ENCODE data around the gene UVRAG. TPM values are rescaled to one million over a fixed set of nuclear protein-coding genes. Genes with fewer than 3 reads are reported as not detected.

The UVRAG gene
- polyA plus RNA-seq, 1 donor (not counting 4 experiments of a cell fraction or from before 2014, with no cell fraction given) = 11.9 TPM

GRCh38 chr11:75945446-75945845 lies 130.4 kb downstream of the UVRAG start:
- Histone ChIP-seq H3K4me3 (ENCODE audit: control insufficient read depth in 2 of 3, extremely low read depth in 1 of 3, insufficient read depth in 2 of 3, low read depth in 1 of 3, low read length in 3 of 3) (no peak overlapping the region), H3K27ac (ENCODE audit: control insufficient read depth, insufficient read depth, low read length) (no peak overlapping the region), H3K36me3 (ENCODE audit: control insufficient read depth in 2 of 2, extremely low read depth in 1 of 2, insufficient read depth in 2 of 2, low read length in 2 of 2) (no peaks in the 10 kb centered on the region), H3K9me1 (ENCODE audit: control insufficient read depth, extremely low read depth, insufficient read depth, low read length) (no peaks in the 10 kb centered on the region), H3K9ac (ENCODE audit: control insufficient read depth, extremely low read depth, insufficient read depth, low read length) (no peak overlapping the region), H4K20me1 (ENCODE audit: control insufficient read depth, extremely low read depth, insufficient read depth, low read length) (no peaks in the 10 kb centered on the region), H2AFZ (ENCODE audit: control insufficient read depth, low read length) (no peak overlapping the region), H3K79me2 (ENCODE audit: control insufficient read depth, insufficient read depth, low read length) (no peaks in the 10 kb centered on the region), H3K27me3 (ENCODE audit: control insufficient read depth, extremely low read depth, insufficient read depth, low read length) (no peaks in the 10 kb centered on the region), H3K9me3 (ENCODE audit: control insufficient read depth, low read depth, low read length) (no peaks in the 10 kb centered on the region), H3K4me1 (ENCODE audit: control insufficient read depth, extremely low read depth, insufficient read depth, low read length) (peaks cover 6% of the 10 kb centered on the region), H3K4me2 (ENCODE audit: control insufficient read depth, extremely low read depth, insufficient read depth, low read depth, low read length) (no peak overlapping the region)
- no peak for TF ChIP-seq CTCF (optimal IDR thresholded peaks at IDR 0.05 in 1 of 3, IDR thresholded peaks at IDR 0.05 in 1 of 3, conservative IDR thresholded peaks at IDR 0.05 in 1 of 3; ENCODE audit: extremely low read depth in 1 of 3, insufficient read depth in 2 of 3, low read length in 3 of 3)
- no peak for TF ChIP-seq EZH2 (IDR thresholded peaks at IDR 0.05; ENCODE audit: low read length)
- FAIRE-seq = no peak
- DNase-seq (ENCODE audit: low read depth, low spot score) = no peak
- dilution Hi-C loops (cut with MboI; ENCODE audit: extremely low pct_ligation_motif_present, low sequenced_read_pairs) = no loop called here

GRCh38 chr11:75945947-75946346 lies 130.9 kb downstream of the UVRAG start:
- Histone ChIP-seq H3K9me1 (ENCODE audit: control insufficient read depth, extremely low read depth, insufficient read depth, low read length) (no peaks in the 10 kb centered on the region), H3K9ac (ENCODE audit: control insufficient read depth, extremely low read depth, insufficient read depth, low read length) (no peak overlapping the region), H3K79me2 (ENCODE audit: control insufficient read depth, insufficient read depth, low read length) (no peaks in the 10 kb centered on the region), H3K4me1 (ENCODE audit: control insufficient read depth, extremely low read depth, insufficient read depth, low read length) (peaks cover 6% of the 10 kb centered on the region), H3K27me3 (ENCODE audit: control insufficient read depth, extremely low read depth, insufficient read depth, low read length) (no peaks in the 10 kb centered on the region), H3K4me3 (ENCODE audit: control insufficient read depth in 2 of 3, extremely low read depth in 1 of 3, insufficient read depth in 2 of 3, low read depth in 1 of 3, low read length in 3 of 3) (no peak overlapping the region), H3K27ac (ENCODE audit: control insufficient read depth, insufficient read depth, low read length) (no peak overlapping the region), H2AFZ (ENCODE audit: control insufficient read depth, low read length) (no peak overlapping the region), H3K9me3 (ENCODE audit: control insufficient read depth, low read depth, low read length) (no peaks in the 10 kb centered on the region), H3K36me3 (ENCODE audit: control insufficient read depth in 2 of 2, extremely low read depth in 1 of 2, insufficient read depth in 2 of 2, low read length in 2 of 2) (no peaks in the 10 kb centered on the region), H3K4me2 (ENCODE audit: control insufficient read depth, extremely low read depth, insufficient read depth, low read depth, low read length) (no peak overlapping the region), H4K20me1 (ENCODE audit: control insufficient read depth, extremely low read depth, insufficient read depth, low read length) (no peaks in the 10 kb centered on the region)
- TF ChIP-seq CTCF (optimal IDR thresholded peaks at IDR 0.05 in 1 of 3, IDR thresholded peaks at IDR 0.05 in 1 of 3, conservative IDR thresholded peaks at IDR 0.05 in 1 of 3; ENCODE audit: extremely low read depth in 1 of 3, insufficient read depth in 2 of 3, low read length in 3 of 3) (no peak), EZH2 (IDR thresholded peaks at IDR 0.05; ENCODE audit: low read length) (no peak)
- dilution Hi-C loops (cut with MboI; ENCODE audit: extremely low pct_ligation_motif_present, low sequenced_read_pairs) = no loop called here
- DNase-seq (ENCODE audit: low read depth, low spot score) (no peak), FAIRE-seq (no peak)
